ENCODE results near the gene VPREB1. TPM values are rescaled to one million over a fixed set of nuclear protein-coding genes. Genes with fewer than 3 reads are reported as not detected.

The VPREB1 gene
- total and polyA plus RNA-seq, 2 of the 4 experiments (the other 2 are of a cell fraction): not detected

- Histone ChIP-seq H3K9ac (ENCODE audit: low read depth, low read length) (no peak overlapping the region), H4K20me1 (ENCODE audit: insufficient read depth, low read length) (no peaks in the 10 kb centered on the region), H3K56ac (ENCODE audit: extremely low read depth, insufficient read depth, low read length) (no peak overlapping the region), H2AK5ac (ENCODE audit: low read depth, low read length) (no peak overlapping the region), H4K8ac (ENCODE audit: low read depth in 2 of 2, low read length in 2 of 2) (no peak overlapping the region), H3K9me3 (ENCODE audit: control insufficient read depth, insufficient read depth, low read length) (no peaks in the 10 kb centered on the region; the same call in 1 of the 2 replicates), H4K91ac (ENCODE audit: insufficient read depth, low read depth, low read length) (no peak overlapping the region), H3K4me2 (ENCODE audit: low read depth, low read length) (no peak overlapping the region), H3K9me1 (ENCODE audit: insufficient read depth, low read length) (no peaks in the 10 kb centered on the region), H3K23ac (ENCODE audit: low read depth, low read length) (no peak overlapping the region), H2BK20ac (ENCODE audit: low read depth, low read length) (no peak overlapping the region), H3K4me1 (ENCODE audit: control insufficient read depth, insufficient read depth, low read length) (no peaks in the 10 kb centered on the region), H3K36me3 (ENCODE audit: control insufficient read depth, insufficient read depth, low read length) (no peaks in the 10 kb centered on the region), H2BK5ac (ENCODE audit: low read depth, low read length, poor library complexity, severe bottlenecking) (no peak overlapping the region), H3K27ac (ENCODE audit: insufficient read depth, low read length) (no peak overlapping the region), H2AK9ac (replicated peaks; ENCODE audit: low read depth, low read length, poor library complexity) (no peak overlapping the region), H2BK15ac (ENCODE audit: low read depth, low read length) (no peak overlapping the region), H2AFZ (replicated peaks; ENCODE audit: low read length, poor library complexity) (no peak overlapping the region), H3K27me3 (ENCODE audit: control insufficient read depth, insufficient read depth, low read length) (peaks cover 32% of the 10 kb centered on the region), H4K5ac (ENCODE audit: low read depth, low read length) (no peak overlapping the region), H3K4ac (ENCODE audit: low read depth, low read length) (no peak overlapping the region), H3K14ac (replicated peaks; ENCODE audit: low read depth, low read length) (no peak overlapping the region), H3K4me3 (ENCODE audit: insufficient read depth, low read depth, low read length) (no peak overlapping the region), H3K79me1 (ENCODE audit: low read depth in 1 of 2, low read length in 2 of 2) (no peaks in the 10 kb centered on the region), H2BK120ac (ENCODE audit: low read depth, low read length) (no peak overlapping the region), H3K18ac (ENCODE audit: low read depth, low read length) (no peak overlapping the region)
- ATAC-seq (ENCODE audit: low read depth): no peak
- dilution Hi-C loops (cut with HindIII; ENCODE audit: low sequenced_read_pairs, unreplicated experiment) (no loop called here), intact Hi-C loops (cut with micrococcal nuclease) (no loop called here), in situ Hi-C loops (cut with MboI; ENCODE audit: low sequenced_read_pairs) (no loop called here)
- DNase-seq: no peak
- CTCF ChIA-PET: interaction anchor here (1.2 kb wide), 1 partner anchor 23 kb away, joined by 3 read pairs; no protein-coding TSS in a partner anchor
- no peak for TF ChIP-seq MAFK (IDR thresholded peaks at IDR 0.05; ENCODE audit: low read depth, low read length)
- TF ChIP-seq POLR2A (IDR thresholded peaks at IDR 0.05; ENCODE audit: low read depth, low read length): no peak
- TF ChIP-seq SMC3 (IDR thresholded peaks at IDR 0.05; ENCODE audit: low read depth, low read length): no peak
- no peak for TF ChIP-seq CHD1 (IDR thresholded peaks at IDR 0.05; ENCODE audit: low read depth, low read length)
- TF ChIP-seq MAZ (IDR thresholded peaks at IDR 0.05; ENCODE audit: borderline replicate concordance, low read depth, low read length): no peak
- no peak for TF ChIP-seq RAD21 (IDR thresholded peaks at IDR 0.05; ENCODE audit: low read length)
- TF ChIP-seq ELK1 (IDR thresholded peaks at IDR 0.05; ENCODE audit: borderline replicate concordance, low read depth, low read length): no peak
- no peak for TF ChIP-seq NFE2L2 (IDR thresholded peaks at IDR 0.05; ENCODE audit: low read depth, low read length)
- no peak for TF ChIP-seq CEBPB (IDR thresholded peaks at IDR 0.05; ENCODE audit: low read depth, low read length)
- no peak for TF ChIP-seq MXI1 (IDR thresholded peaks at IDR 0.05; ENCODE audit: borderline replicate concordance, low read depth, low read length)
- TF ChIP-seq RFX5 (IDR thresholded peaks at IDR 0.05; ENCODE audit: low read depth, low read length): no peak
- no peak for TF ChIP-seq USF2 (IDR thresholded peaks at IDR 0.05; ENCODE audit: low read depth, low read length)
- BruUV-seq (replicated peaks): no TSS peak
- WGBS, 2 experiments (ENCODE audit: extremely low coverage in 2 of 2, insufficient read length in 1 of 2): no CpG with 5 or more reads among the region's 4 CpGs
- POLR2A ChIA-PET (ENCODE audit: unreplicated experiment): no interaction called here
These were observed 26.3 kb upstream of the VPREB1 start for GRCh38 chr22:22218302-22218701.
